ENCODE data around the gene ATP5F1D. TPM values are rescaled to one million over a fixed set of nuclear protein-coding genes. Genes with fewer than 3 reads are reported as not detected.

The ATP5F1D gene
- total and polyA plus RNA-seq, 2 of the 13 experiments (the other 11 are each of a cell fraction or from before 2014, with no cell fraction given): 39.4 to 78.7 TPM

DNA sequence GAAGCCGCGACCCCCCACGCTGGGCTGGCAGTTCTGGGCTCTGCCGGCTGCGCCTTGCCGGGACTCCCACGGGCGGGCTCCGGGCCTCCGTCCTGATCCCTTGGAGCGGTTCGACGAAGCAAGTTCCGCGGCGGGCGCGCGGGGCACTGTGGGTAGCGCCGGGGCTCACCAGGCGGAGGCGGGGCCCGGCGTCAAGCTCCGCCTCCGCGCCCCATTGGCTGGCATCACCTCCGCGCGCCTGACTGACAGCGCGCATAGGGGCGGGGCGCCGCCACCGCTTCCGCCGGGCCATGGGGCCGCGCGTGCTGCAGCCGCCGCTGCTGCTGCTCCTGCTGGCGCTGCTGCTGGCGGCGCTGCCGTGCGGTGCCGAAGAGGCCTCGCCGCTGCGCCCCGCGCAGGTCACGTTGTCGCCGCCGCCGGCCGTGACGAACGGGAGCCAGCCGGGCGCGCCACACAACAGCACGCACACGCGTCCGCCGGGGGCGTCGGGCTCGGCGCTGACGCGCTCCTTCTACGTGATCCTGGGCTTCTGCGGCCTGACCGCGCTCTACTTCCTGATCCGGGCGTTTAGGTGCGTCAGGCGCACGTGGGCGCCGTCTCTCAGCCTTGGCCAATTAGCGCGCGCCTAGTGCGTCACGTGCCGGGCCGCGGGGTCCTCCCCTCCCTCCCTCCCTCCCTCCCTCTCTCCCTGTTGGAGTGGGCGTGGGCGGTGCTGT is 33.9 kb downstream of the ATP5F1D start, which contains the start of gene FAM174C (continued):
- TF ChIP-seq SOX13 (IDR thresholded peaks at IDR 0.05) (no peak), SOX13 (CRISPR knock-in tag; conservative IDR thresholded peaks at IDR 0.05 in 1 of 2, IDR thresholded peaks at IDR 0.05 in 1 of 2) (0 out of 4 replicates have a peak, but pooled peaks of 1 of the 2 experiments have one; percentile 70), KLF16 (CRISPR knock-in tag; IDR thresholded peaks at IDR 0.05) (peak in 1 of 2 experiments; percentile 16; a peak in 1 of 4 replicates), ZNF75D (CRISPR knock-in tag; IDR thresholded peaks at IDR 0.05; ENCODE audit: borderline replicate concordance) (no peak), SIX1 (CRISPR knock-in tag; IDR thresholded peaks at IDR 0.05; ENCODE audit: borderline replicate concordance) (no peak), SRF (IDR thresholded peaks at IDR 0.05; ENCODE audit: low read depth, low read length) (no peak), ZNF292 (CRISPR knock-in tag; IDR thresholded peaks at IDR 0.05; ENCODE audit: borderline replicate concordance, low read depth) (no peak), MYNN (CRISPR knock-in tag; IDR thresholded peaks at IDR 0.05; ENCODE audit: low read depth) (no peak), SYNCRIP (IDR thresholded peaks at IDR 0.05; ENCODE audit: insufficient read depth, low read depth, low read length) (no peak), NFRKB (IDR thresholded peaks at IDR 0.05) (no peak), FOSL2 (CRISPR knock-in tag; IDR thresholded peaks at IDR 0.05) (no peak)
- TF ChIP-seq, protein P1, sequence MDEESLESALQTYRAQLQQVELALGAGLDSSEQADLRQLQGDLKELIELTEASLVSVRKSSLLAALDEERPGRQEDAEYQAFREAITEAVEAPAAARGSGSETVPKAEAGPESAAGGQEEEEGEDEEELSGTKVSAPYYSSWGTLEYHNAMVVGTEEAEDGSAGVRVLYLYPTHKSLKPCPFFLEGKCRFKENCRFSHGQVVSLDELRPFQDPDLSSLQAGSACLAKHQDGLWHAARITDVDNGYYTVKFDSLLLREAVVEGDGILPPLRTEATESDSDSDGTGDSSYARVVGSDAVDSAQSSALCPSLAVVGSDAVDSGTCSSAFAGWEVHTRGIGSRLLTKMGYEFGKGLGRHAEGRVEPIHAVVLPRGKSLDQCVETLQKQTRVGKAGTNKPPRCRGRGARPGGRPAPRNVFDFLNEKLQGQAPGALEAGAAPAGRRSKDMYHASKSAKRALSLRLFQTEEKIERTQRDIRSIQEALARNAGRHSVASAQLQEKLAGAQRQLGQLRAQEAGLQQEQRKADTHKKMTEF (CRISPR knock-in tag; IDR thresholded peaks at IDR 0.05): peak; percentile 54; the same call in 1 of the 2 replicates
- TF ChIP-seq, protein P2, sequence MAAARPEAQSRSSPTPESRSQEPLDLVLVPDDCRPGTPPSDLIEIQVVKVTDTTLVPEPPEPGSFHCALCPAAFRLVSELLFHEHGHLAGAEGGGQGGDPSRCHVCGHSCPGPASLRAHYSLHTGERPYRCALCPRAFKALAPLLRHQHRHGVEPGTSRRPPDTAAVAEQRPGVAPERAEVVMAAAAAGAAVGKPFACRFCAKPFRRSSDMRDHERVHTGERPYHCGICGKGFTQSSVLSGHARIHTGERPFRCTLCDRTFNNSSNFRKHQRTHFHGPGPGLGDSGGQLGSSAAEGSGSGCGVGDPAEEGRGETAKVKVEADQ (CRISPR knock-in tag; IDR thresholded peaks at IDR 0.05; ENCODE audit: borderline replicate concordance): peak; percentile 68; the same call in 1 of the 2 replicates
- TF ChIP-seq, protein P3, sequence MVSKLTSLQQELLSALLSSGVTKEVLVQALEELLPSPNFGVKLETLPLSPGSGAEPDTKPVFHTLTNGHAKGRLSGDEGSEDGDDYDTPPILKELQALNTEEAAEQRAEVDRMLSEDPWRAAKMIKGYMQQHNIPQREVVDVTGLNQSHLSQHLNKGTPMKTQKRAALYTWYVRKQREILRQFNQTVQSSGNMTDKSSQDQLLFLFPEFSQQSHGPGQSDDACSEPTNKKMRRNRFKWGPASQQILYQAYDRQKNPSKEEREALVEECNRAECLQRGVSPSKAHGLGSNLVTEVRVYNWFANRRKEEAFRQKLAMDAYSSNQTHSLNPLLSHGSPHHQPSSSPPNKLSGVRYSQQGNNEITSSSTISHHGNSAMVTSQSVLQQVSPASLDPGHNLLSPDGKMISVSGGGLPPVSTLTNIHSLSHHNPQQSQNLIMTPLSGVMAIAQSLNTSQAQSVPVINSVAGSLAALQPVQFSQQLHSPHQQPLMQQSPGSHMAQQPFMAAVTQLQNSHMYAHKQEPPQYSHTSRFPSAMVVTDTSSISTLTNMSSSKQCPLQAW (CRISPR knock-in tag; IDR thresholded peaks at IDR 0.05): no peak; the same call in 1 of the 2 replicates
- TF ChIP-seq, protein P4, sequence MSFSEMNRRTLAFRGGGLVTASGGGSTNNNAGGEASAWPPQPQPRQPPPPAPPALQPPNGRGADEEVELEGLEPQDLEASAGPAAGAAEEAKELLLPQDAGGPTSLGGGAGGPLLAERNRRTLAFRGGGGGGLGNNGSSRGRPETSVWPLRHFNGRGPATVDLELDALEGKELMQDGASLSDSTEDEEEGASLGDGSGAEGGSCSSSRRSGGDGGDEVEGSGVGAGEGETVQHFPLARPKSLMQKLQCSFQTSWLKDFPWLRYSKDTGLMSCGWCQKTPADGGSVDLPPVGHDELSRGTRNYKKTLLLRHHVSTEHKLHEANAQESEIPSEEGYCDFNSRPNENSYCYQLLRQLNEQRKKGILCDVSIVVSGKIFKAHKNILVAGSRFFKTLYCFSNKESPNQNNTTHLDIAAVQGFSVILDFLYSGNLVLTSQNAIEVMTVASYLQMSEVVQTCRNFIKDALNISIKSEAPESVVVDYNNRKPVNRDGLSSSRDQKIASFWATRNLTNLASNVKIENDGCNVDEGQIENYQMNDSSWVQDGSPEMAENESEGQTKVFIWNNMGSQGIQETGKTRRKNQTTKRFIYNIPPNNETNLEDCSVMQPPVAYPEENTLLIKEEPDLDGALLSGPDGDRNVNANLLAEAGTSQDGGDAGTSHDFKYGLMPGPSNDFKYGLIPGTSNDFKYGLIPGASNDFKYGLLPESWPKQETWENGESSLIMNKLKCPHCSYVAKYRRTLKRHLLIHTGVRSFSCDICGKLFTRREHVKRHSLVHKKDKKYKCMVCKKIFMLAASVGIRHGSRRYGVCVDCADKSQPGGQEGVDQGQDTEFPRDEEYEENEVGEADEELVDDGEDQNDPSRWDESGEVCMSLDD (CRISPR knock-in tag; IDR thresholded peaks at IDR 0.05; ENCODE audit: borderline replicate concordance): no peak
- TF ChIP-seq, protein P5, sequence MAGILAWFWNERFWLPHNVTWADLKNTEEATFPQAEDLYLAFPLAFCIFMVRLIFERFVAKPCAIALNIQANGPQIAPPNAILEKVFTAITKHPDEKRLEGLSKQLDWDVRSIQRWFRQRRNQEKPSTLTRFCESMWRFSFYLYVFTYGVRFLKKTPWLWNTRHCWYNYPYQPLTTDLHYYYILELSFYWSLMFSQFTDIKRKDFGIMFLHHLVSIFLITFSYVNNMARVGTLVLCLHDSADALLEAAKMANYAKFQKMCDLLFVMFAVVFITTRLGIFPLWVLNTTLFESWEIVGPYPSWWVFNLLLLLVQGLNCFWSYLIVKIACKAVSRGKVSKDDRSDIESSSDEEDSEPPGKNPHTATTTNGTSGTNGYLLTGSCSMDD (CRISPR knock-in tag; IDR thresholded peaks at IDR 0.05): no peak
- TF ChIP-seq, protein P6, sequence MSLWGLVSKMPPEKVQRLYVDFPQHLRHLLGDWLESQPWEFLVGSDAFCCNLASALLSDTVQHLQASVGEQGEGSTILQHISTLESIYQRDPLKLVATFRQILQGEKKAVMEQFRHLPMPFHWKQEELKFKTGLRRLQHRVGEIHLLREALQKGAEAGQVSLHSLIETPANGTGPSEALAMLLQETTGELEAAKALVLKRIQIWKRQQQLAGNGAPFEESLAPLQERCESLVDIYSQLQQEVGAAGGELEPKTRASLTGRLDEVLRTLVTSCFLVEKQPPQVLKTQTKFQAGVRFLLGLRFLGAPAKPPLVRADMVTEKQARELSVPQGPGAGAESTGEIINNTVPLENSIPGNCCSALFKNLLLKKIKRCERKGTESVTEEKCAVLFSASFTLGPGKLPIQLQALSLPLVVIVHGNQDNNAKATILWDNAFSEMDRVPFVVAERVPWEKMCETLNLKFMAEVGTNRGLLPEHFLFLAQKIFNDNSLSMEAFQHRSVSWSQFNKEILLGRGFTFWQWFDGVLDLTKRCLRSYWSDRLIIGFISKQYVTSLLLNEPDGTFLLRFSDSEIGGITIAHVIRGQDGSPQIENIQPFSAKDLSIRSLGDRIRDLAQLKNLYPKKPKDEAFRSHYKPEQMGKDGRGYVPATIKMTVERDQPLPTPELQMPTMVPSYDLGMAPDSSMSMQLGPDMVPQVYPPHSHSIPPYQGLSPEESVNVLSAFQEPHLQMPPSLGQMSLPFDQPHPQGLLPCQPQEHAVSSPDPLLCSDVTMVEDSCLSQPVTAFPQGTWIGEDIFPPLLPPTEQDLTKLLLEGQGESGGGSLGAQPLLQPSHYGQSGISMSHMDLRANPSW (CRISPR knock-in tag; IDR thresholded peaks at IDR 0.05; ENCODE audit: borderline replicate concordance): no peak

Data from HepG2 (cell line).